Mesenchymal stem cell (in vitro differentiated cells and primary cell): Measurements from ENCODE around the gene LDHD.

Experiments
- DNase-seq: peaks from one replicate; pipeline ENCODE4 v3.0.0-alpha.2; 2013
- H2AFZ ChIP-seq: one replicate; pipeline ENCODE4 v1.6.1; 2013; ENCODE audit warnings: low read depth, mild to moderate bottlenecking, control low read depth, inconsistent platforms, low read length, moderate library complexity
- H2AK5ac ChIP-seq: 2 replicates; pipeline ENCODE4 v1.6.1; 2013; ENCODE audit warnings: low read length, moderate library complexity, mild to moderate bottlenecking, inconsistent platforms; ENCODE audit not compliant: severe bottlenecking
- H2BK120ac ChIP-seq: one replicate; pipeline ENCODE4 v1.6.1; 2013; ENCODE audit warnings: low read depth, mild to moderate bottlenecking, inconsistent platforms, low read length, moderate library complexity
- H2BK12ac ChIP-seq, 2 experiments: one replicate each; pipeline ENCODE4 v1.6.1; 2013; ENCODE audit warnings: inconsistent platforms in 2 of 2, low read length in 2 of 2, mild to moderate bottlenecking in 2 of 2, moderate library complexity in 2 of 2, control low read depth in 1 of 2
- H2BK15ac ChIP-seq: one replicate; pipeline ENCODE4 v1.6.1; 2013; ENCODE audit warnings: mild to moderate bottlenecking, low read depth, inconsistent platforms; ENCODE audit not compliant: poor library complexity, severe bottlenecking
- H2BK5ac ChIP-seq: 2 replicates; pipeline ENCODE4 v1.6.1; 2013; ENCODE audit warnings: low read depth, mild to moderate bottlenecking, low read length, control low read depth, inconsistent platforms; ENCODE audit not compliant: poor library complexity, severe bottlenecking
- H3K14ac ChIP-seq, 2 experiments: one replicate each; pipeline ENCODE4 v1.6.1; 2013; ENCODE audit warnings: inconsistent platforms in 2 of 2, low read length in 2 of 2, control low read depth in 1 of 2, mild to moderate bottlenecking in 1 of 2, moderate library complexity in 1 of 2
- H3K18ac ChIP-seq, 2 experiments: one replicate each; pipeline ENCODE4 v1.6.1; 2013; ENCODE audit warnings: inconsistent platforms in 2 of 2, low read length in 2 of 2, control low read depth in 1 of 2, low read depth in 1 of 2, mild to moderate bottlenecking in 1 of 2
- H3K23ac ChIP-seq, 2 experiments: one replicate each; pipeline ENCODE4 v1.6.1; 2013; ENCODE audit warnings: inconsistent platforms in 2 of 2, low read length in 2 of 2, mild to moderate bottlenecking in 2 of 2, moderate library complexity in 2 of 2, control low read depth in 1 of 2
- H3K27ac ChIP-seq: 2 replicates; pipeline ENCODE4 v1.5.1; 2013; ENCODE audit warnings: mild to moderate bottlenecking, moderate library complexity, low read length, control low read depth, inconsistent platforms; ENCODE audit not compliant: poor library complexity, severe bottlenecking
- H3K27me3 ChIP-seq, 2 experiments: 2 replicates each; pipeline versions ENCODE4 v1.6.1 to v1.7.0; 2013; ENCODE audit warnings: low read length in 2 of 2, mild to moderate bottlenecking in 2 of 2, moderate library complexity in 2 of 2, control low read depth in 1 of 2, inconsistent platforms in 1 of 2; ENCODE audit not compliant: control insufficient read depth in 1 of 2, insufficient read depth in 1 of 2
- H3K36me3 ChIP-seq, 2 experiments: 2 replicates each; pipeline versions ENCODE4 v1.6.1 to v1.7.0; 2013; ENCODE audit warnings: low read length in 2 of 2, control low read depth in 1 of 2, inconsistent platforms in 1 of 2, low read depth in 1 of 2, mild to moderate bottlenecking in 1 of 2; ENCODE audit not compliant: insufficient read depth in 2 of 2, control insufficient read depth in 1 of 2
- H3K4ac ChIP-seq, 2 experiments: one replicate each; pipeline ENCODE4 v1.6.1; 2013; ENCODE audit warnings: inconsistent platforms in 2 of 2, low read length in 2 of 2, mild to moderate bottlenecking in 2 of 2, moderate library complexity in 2 of 2, control low read depth in 1 of 2, low read depth in 1 of 2
- H3K4me1 ChIP-seq: 2 replicates; pipeline ENCODE4 v1.6.1; 2013; ENCODE audit warnings: low read depth, low read length, control low read depth; ENCODE audit not compliant: control insufficient read depth, insufficient read depth
- H3K4me2 ChIP-seq: 2 replicates; pipeline ENCODE4 v1.6.1; 2013; ENCODE audit warnings: low read length, mild to moderate bottlenecking, inconsistent platforms; ENCODE audit not compliant: poor library complexity, severe bottlenecking
- H3K4me3 ChIP-seq, 2 experiments: 2 replicates each; pipeline versions ENCODE4 v1.5.1 to v1.7.0; 2013; ENCODE audit warnings: low read length in 2 of 2, mild to moderate bottlenecking in 2 of 2, control low read depth in 1 of 2, low read depth in 1 of 2; ENCODE audit not compliant: insufficient read depth in 1 of 2
- H3K79me1 ChIP-seq: replicated peaks from 2 replicates; pipeline ENCODE4 v1.6.1; 2013; ENCODE audit warnings: mild to moderate bottlenecking, control low read depth, low read length, inconsistent platforms; ENCODE audit not compliant: poor library complexity, severe bottlenecking
- H3K9ac ChIP-seq: 2 replicates; pipeline ENCODE4 v1.7.0; 2013; ENCODE audit warnings: mild to moderate bottlenecking, low read length, moderate library complexity
- H3K9me3 ChIP-seq: 2 replicates; pipeline ENCODE4 v1.7.0; 2013; ENCODE audit warnings: mild to moderate bottlenecking, low read length; ENCODE audit not compliant: control insufficient read depth
- H4K8ac ChIP-seq: one replicate; pipeline ENCODE4 v1.6.1; 2013; ENCODE audit warnings: inconsistent platforms, mild to moderate bottlenecking, low read length, moderate library complexity
- H4K91ac ChIP-seq: one replicate; pipeline ENCODE4 v1.6.1; 2013; ENCODE audit warnings: mild to moderate bottlenecking, low read length, inconsistent platforms
- WGBS: methylation state at CpG from one replicate; pipeline ENCODE4 v1.1.7; 2013; ENCODE audit warnings: mixed read lengths; 5-methylcytosine and 5-hydroxymethylcytosine counted together

Gene LDHD

GRCh38 chr16:75109732-75110243, 6.8 kb downstream of the LDHD start:
- Histone ChIP-seq H3K36me3 (peaks cover 6 to 41% of the 10 kb centered on the region in 2 experiments), H2AK5ac (peak overlapping the region; percentile 73), H3K9ac (peak overlapping the region; percentile 80), H3K4me1 (peaks cover 45% of the 10 kb centered on the region), H3K79me1 (peaks cover 26% of the 10 kb centered on the region), H2BK12ac (peak overlapping the region; percentile 23 to 87), H4K91ac (peak overlapping the region; percentile 81), H3K27me3 (peaks cover 0 to 14% of the 10 kb centered on the region in 2 experiments), H4K8ac (peak overlapping the region; percentile 54), H3K27ac (peak overlapping the region; percentile 77), H3K23ac (no peak overlapping the region), H2BK15ac (peak overlapping the region; percentile 9), H2BK5ac (peak overlapping the region; percentile 8), H2AFZ (no peak overlapping the region), H3K14ac (no peak overlapping the region), H2BK120ac (peak overlapping the region; percentile 21), H3K4me2 (no peak overlapping the region), H3K4ac (peak overlapping the region; percentile 8 to 66), H3K18ac (peak overlapping the region; percentile 22 to 58), H3K9me3 (no peaks in the 10 kb centered on the region), H3K4me3 (no peak overlapping the region)
- DNase-seq: no peak
- WGBS: 98% methylated on average over 10 of the region's 10 CpGs

DNA sequence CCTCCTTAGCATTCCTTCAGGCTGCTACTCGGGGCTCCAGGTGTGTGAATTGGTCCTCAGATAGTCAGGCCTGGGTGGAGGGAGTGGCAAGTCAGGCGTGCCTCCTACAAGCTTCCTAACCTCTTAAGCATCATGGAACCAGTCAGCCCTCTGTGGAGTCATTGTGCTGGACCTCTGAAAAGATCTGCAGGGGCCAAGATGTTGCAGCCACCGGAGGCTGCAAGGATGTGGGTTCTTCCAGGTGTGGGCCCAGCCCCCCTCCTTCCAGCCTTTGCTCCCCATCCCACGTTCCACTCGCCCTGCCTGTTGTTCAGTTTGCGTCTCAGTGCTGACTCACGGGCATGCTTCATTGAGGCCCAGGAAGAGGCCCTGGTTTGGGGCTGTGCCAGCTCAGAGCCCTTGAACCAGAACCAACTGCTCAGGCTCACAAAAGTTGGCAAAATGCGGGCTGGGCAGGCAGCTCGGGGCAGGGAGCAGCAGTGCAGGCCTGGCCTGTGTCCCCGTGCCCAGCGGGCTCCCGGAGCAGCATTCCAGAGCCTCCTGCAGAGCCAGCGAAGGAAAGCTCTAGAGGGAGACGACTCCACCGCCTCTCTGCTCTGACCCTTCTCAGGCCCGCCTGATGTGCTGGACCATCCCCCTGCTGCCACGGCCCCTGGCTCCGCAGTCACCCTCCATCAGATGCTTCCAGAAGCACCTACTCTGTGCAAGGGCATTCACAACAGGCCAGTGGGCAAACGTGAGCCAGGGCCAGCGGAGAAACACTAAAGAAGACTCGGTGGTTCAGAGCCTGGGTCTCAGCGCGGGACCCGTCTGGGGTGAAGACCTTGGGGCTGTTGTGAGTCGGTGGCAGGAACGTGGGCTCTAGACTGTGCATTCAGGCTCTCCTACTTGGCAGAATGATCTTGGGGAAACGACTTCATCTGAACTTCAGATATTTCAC, 7.5 kb downstream of the LDHD start:
- Histone ChIP-seq H3K9ac (peak overlapping the region; percentile 80), H3K4ac (peak overlapping the region; percentile 8 to 66), H3K36me3 (peaks cover 6 to 38% of the 10 kb centered on the region in 2 experiments), H3K79me1 (peaks cover 34% of the 10 kb centered on the region), H3K14ac (peak overlapping the region in 1 of 2 experiments; percentile 19), H2BK5ac (peak overlapping the region; percentile 22), H3K23ac (peak overlapping the region in 1 of 2 experiments; percentile 40), H3K4me3 (peak overlapping the region in 1 of 2 experiments; percentile 34), H3K9me3 (no peaks in the 10 kb centered on the region), H4K91ac (peak overlapping the region; percentile 91), H4K8ac (peak overlapping the region; percentile 52), H3K18ac (peak overlapping the region; percentile 79 to 93), H2AFZ (peak overlapping the region; percentile 29), H3K4me2 (peak overlapping the region; percentile 32), H2AK5ac (peak overlapping the region; percentile 73), H2BK120ac (peak overlapping the region; percentile 21), H3K27ac (peak overlapping the region; percentile 77), H3K27me3 (peaks cover 0 to 12% of the 10 kb centered on the region in 2 experiments), H2BK15ac (peak overlapping the region; percentile 90), H2BK12ac (peak overlapping the region; percentile 33 to 87), H3K4me1 (peaks cover 45% of the 10 kb centered on the region)
- peak; percentile 83 for DNase-seq
- 69% methylated on average over 26 of the region's 27 CpGs for WGBS

GRCh38 chr16:75107505-75107904, 9.1 kb downstream of the LDHD start:
- Histone ChIP-seq H3K18ac (no peak overlapping the region), H3K23ac (no peak overlapping the region), H3K14ac (peak overlapping the region in 1 of 2 experiments; percentile 78), H2AK5ac (peak overlapping the region; percentile 1), H4K8ac (no peak overlapping the region), H3K4me2 (no peak overlapping the region), H3K4me3 (peak overlapping the region in 1 of 2 experiments; percentile 52), H2AFZ (no peak overlapping the region), H3K79me1 (peaks cover 34% of the 10 kb centered on the region), H4K91ac (peak overlapping the region; percentile 14), H2BK12ac (peak overlapping the region in 1 of 2 experiments; percentile 89), H3K4me1 (peaks cover 44% of the 10 kb centered on the region), H2BK5ac (no peak overlapping the region), H3K27ac (no peak overlapping the region), H3K9ac (peak overlapping the region; percentile 55), H3K4ac (peak overlapping the region in 1 of 2 experiments; percentile 40), H3K9me3 (no peaks in the 10 kb centered on the region), H2BK120ac (no peak overlapping the region), H3K27me3 (no peaks in the 10 kb centered on the region), H2BK15ac (no peak overlapping the region), H3K36me3 (peaks cover 6 to 31% of the 10 kb centered on the region in 2 experiments)
- DNase-seq: no peak
- WGBS: 96% methylated on average over 8 of the region's 10 CpGs
